Hepatocyte (in vitro differentiated cells): ENCODE results near the gene DSG4.

Experiments
- EZH2 ChIP-seq: fragments of 200-600 bp; sonication (generic); IDR thresholded peaks from 2 replicates; pipeline ENCODE4 v1.6.1; 2016; ENCODE audit warnings: antibody characterized with exemption, mild to moderate bottlenecking, borderline replicate concordance
- TF ChIP-seq, protein P1 (sequence below): fragments of 200-600 bp; sonication (generic); IDR thresholded peaks from 2 replicates; pipeline ENCODE4 v1.5.1; 2016; ENCODE audit warnings: antibody characterized with exemption, mild to moderate bottlenecking; ENCODE audit not compliant: poor library complexity

DNA sequence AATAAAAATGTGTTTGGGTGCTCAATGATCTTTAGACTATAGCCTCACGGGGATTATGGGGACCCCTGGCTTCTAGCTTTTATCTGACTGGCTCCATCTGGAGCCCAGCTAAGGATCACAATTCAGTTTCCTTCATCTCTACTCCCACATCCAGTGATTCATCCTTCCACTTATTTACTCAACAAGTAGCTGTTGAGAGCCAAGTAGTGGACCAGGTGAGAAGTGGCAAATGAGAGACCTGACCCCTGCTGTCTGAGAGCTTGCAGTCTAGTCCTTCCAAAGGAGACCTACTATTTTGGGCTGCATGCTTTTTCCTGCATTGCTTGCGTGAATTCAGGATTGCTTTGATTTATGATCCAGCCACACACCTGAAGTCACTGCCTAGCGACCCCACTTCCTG lies 60.2 kb downstream of the DSG4 start:
- TF ChIP-seq, protein P1, sequence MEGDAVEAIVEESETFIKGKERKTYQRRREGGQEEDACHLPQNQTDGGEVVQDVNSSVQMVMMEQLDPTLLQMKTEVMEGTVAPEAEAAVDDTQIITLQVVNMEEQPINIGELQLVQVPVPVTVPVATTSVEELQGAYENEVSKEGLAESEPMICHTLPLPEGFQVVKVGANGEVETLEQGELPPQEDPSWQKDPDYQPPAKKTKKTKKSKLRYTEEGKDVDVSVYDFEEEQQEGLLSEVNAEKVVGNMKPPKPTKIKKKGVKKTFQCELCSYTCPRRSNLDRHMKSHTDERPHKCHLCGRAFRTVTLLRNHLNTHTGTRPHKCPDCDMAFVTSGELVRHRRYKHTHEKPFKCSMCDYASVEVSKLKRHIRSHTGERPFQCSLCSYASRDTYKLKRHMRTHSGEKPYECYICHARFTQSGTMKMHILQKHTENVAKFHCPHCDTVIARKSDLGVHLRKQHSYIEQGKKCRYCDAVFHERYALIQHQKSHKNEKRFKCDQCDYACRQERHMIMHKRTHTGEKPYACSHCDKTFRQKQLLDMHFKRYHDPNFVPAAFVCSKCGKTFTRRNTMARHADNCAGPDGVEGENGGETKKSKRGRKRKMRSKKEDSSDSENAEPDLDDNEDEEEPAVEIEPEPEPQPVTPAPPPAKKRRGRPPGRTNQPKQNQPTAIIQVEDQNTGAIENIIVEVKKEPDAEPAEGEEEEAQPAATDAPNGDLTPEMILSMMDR: peak; percentile 3
- TF ChIP-seq EZH2: no peak
